Astrocyte (in vitro differentiated cells and primary cell): Measurements from ENCODE around the gene APOBEC3C. TPM values are rescaled to one million over a fixed set of nuclear protein-coding genes. Genes with fewer than 3 reads are reported as not detected.

Experiments
- DNase-seq: peaks from one replicate; pipeline ENCODE4 v3.0.0-alpha.2; 2010; ENCODE audit warnings: low read depth
- FAIRE-seq: peaks from 2 replicates; lab custom pipeline; 2011; peaks lifted over from hg19 to GRCh38; lab: Jason Lieb, UNC
- H2AFZ ChIP-seq: 2 replicates; pipeline ENCODE4 v1.6.0; 2012; ENCODE audit warnings: low read depth, low read length, inconsistent platforms
- H3K27ac ChIP-seq: 2 replicates; pipeline ENCODE4 v1.5.1; 2011; ENCODE audit warnings: low read depth, low read length, inconsistent platforms
- H3K27me3 ChIP-seq: 2 replicates; pipeline ENCODE4 v1.6.0; 2011; ENCODE audit warnings: low read length, inconsistent platforms; ENCODE audit not compliant: insufficient read depth
- H3K36me3 ChIP-seq: 2 replicates; pipeline ENCODE4 v1.5.1; 2011; ENCODE audit warnings: low read length, inconsistent platforms; ENCODE audit not compliant: insufficient read depth
- H3K4me1 ChIP-seq: 2 replicates; pipeline ENCODE4 v1.5.1; 2011; ENCODE audit warnings: low read length, inconsistent platforms; ENCODE audit not compliant: insufficient read depth
- H3K4me2 ChIP-seq: 2 replicates; pipeline ENCODE4 v1.6.0; 2012; ENCODE audit warnings: low read length, inconsistent platforms
- H3K4me3 ChIP-seq: 2 replicates; pipeline ENCODE4 v1.5.1; 2011; ENCODE audit warnings: low read depth, mild to moderate bottlenecking, low read length, inconsistent platforms; ENCODE audit not compliant: insufficient read depth
- H3K79me2 ChIP-seq: 2 replicates; pipeline ENCODE4 v1.6.0; 2012; ENCODE audit warnings: mild to moderate bottlenecking, low read length, inconsistent platforms; ENCODE audit not compliant: insufficient read depth
- H3K9ac ChIP-seq: 2 replicates; pipeline ENCODE4 v1.6.0; 2012; ENCODE audit warnings: mild to moderate bottlenecking, low read length, inconsistent platforms
- H3K9me3 ChIP-seq: 2 replicates; pipeline ENCODE4 v1.5.1; 2012; ENCODE audit warnings: low read depth, mild to moderate bottlenecking, low read length, inconsistent platforms; ENCODE audit not compliant: insufficient read depth
- H4K20me1 ChIP-seq: 2 replicates; pipeline ENCODE4 v1.6.0; 2012; ENCODE audit warnings: low read length, inconsistent platforms; ENCODE audit not compliant: insufficient read depth
- H3K27ac Mint-ChIP-seq: one replicate; pipeline ENCODE4 v1.8.0; 2021; ENCODE audit warnings: mild to moderate bottlenecking, mixed read lengths; ENCODE audit not compliant: unreplicated experiment
- H3K27me3 Mint-ChIP-seq: one replicate; pipeline ENCODE4 v1.8.0; 2021; ENCODE audit warnings: low read depth, mixed read lengths; ENCODE audit not compliant: unreplicated experiment
- H3K36me3 Mint-ChIP-seq: one replicate; pipeline ENCODE4 v1.8.0; 2021; ENCODE audit warnings: low read depth, mixed read lengths; ENCODE audit not compliant: unreplicated experiment
- H3K4me1 Mint-ChIP-seq: one replicate; pipeline ENCODE4 v1.8.0; 2021; ENCODE audit warnings: low read depth, mixed read lengths; ENCODE audit not compliant: unreplicated experiment
- H3K4me3 Mint-ChIP-seq: one replicate; pipeline ENCODE4 v1.8.0; 2021; ENCODE audit warnings: mild to moderate bottlenecking, moderate library complexity, mixed read lengths; ENCODE audit not compliant: unreplicated experiment
- H3K9me3 Mint-ChIP-seq: one replicate; pipeline ENCODE4 v1.8.0; 2021; ENCODE audit warnings: mild to moderate bottlenecking, mixed read lengths; ENCODE audit not compliant: unreplicated experiment
- CTCF ChIP-seq: IDR thresholded peaks from 2 replicates; pipeline ENCODE4 v1.5.1; 2011; ENCODE audit warnings: low read depth, mild to moderate bottlenecking, inconsistent platforms, low read length, moderate library complexity; ENCODE audit not compliant: insufficient read depth
- EZH2 ChIP-seq: IDR thresholded peaks from 2 replicates; pipeline ENCODE4 v1.6.1; 2012; ENCODE audit warnings: mild to moderate bottlenecking, low read length, inconsistent platforms; ENCODE audit not compliant: insufficient read depth
- total RNA-seq: library from RNA; stranded (reverse); gene quantifications from 2 replicates; pipeline ENCODE4 v1.2.1, GENCODE V29; 2021

The APOBEC3C gene
- total RNA-seq, 1 donor from 2014 or later, result 32.5 TPM

GRCh38 chr22:39026509-39027150 is 12.6 kb downstream of the APOBEC3C start:
- H3K9me3 ChIP-seq, result no peaks in the 10 kb centered on the region
- no peaks in the 10 kb centered on the region for H4K20me1 ChIP-seq
- no peak overlapping the region for H3K9ac ChIP-seq
- TF ChIP-seq EZH2, result no peak
- no peak for TF ChIP-seq CTCF
- H3K4me1 ChIP-seq, result peaks cover under 1% of the 10 kb centered on the region
- no peak overlapping the region for H3K27ac ChIP-seq
- Mint-ChIP-seq H3K27ac (no peak overlapping the region), H3K36me3 (peaks cover 7% of the 10 kb centered on the region), H3K4me1 (peaks cover 6% of the 10 kb centered on the region), H3K4me3 (no peak overlapping the region), H3K9me3 (no peaks in the 10 kb centered on the region), H3K27me3 (peaks cover 5% of the 10 kb centered on the region)
- H2AFZ ChIP-seq, result no peak overlapping the region
- DNase-seq, result no peak
- no peak overlapping the region for H3K4me3 ChIP-seq
- H3K36me3 ChIP-seq, result no peaks in the 10 kb centered on the region
- H3K4me2 ChIP-seq, result no peak overlapping the region
- no peak for FAIRE-seq
- H3K27me3 ChIP-seq, result no peaks in the 10 kb centered on the region
- no peaks in the 10 kb centered on the region for H3K79me2 ChIP-seq

DNA sequence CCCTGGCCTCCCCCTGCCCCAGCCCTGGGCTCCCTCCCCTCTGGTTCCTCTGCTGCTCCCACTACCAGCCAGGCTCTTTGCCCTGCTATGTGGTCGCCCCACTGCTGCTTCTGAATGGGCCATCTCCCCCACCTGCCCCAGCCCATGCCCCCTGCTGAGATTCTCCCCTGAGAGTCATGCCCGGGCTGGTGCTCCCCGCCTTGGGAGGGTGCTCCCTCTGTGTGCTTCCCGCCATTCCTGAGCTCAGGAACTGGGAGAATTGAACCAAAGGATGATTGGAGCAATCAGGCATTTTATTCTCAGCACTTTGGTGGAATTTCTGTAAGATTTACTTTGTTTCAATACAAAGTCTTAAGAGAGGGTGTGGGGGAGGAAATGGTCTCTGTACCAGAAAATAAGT is 13.7 kb downstream of the APOBEC3C start:
- no peaks in the 10 kb centered on the region for H3K9me3 Mint-ChIP-seq
- Histone ChIP-seq H3K4me1 (no peaks in the 10 kb centered on the region), H4K20me1 (no peaks in the 10 kb centered on the region), H3K27ac (no peak overlapping the region), H3K36me3 (no peaks in the 10 kb centered on the region), H3K4me2 (no peak overlapping the region), H3K9me3 (no peaks in the 10 kb centered on the region), H3K9ac (no peak overlapping the region), H3K79me2 (no peaks in the 10 kb centered on the region), H3K4me3 (no peak overlapping the region), H3K27me3 (no peaks in the 10 kb centered on the region), H2AFZ (no peak overlapping the region)
- no peak overlapping the region for H3K27ac Mint-ChIP-seq
- peaks cover 5% of the 10 kb centered on the region for H3K27me3 Mint-ChIP-seq
- H3K4me3 Mint-ChIP-seq, result no peak overlapping the region
- TF ChIP-seq EZH2 (no peak), CTCF (no peak)
- H3K4me1 Mint-ChIP-seq, result no peaks in the 10 kb centered on the region
- no peak for FAIRE-seq
- H3K36me3 Mint-ChIP-seq, result peaks cover 7% of the 10 kb centered on the region
- no peak for DNase-seq

- Mint-ChIP-seq H3K4me1 (no peaks in the 10 kb centered on the region), H3K4me3 (no peak overlapping the region), H3K9me3 (no peaks in the 10 kb centered on the region), H3K27ac (no peak overlapping the region), H3K27me3 (peaks cover 5% of the 10 kb centered on the region), H3K36me3 (peaks cover 7% of the 10 kb centered on the region)
- Histone ChIP-seq H2AFZ (no peak overlapping the region), H3K27ac (no peak overlapping the region), H3K4me3 (no peak overlapping the region), H3K79me2 (no peaks in the 10 kb centered on the region), H4K20me1 (no peaks in the 10 kb centered on the region), H3K36me3 (no peaks in the 10 kb centered on the region), H3K9me3 (no peaks in the 10 kb centered on the region), H3K4me1 (no peaks in the 10 kb centered on the region), H3K4me2 (no peak overlapping the region), H3K9ac (no peak overlapping the region), H3K27me3 (no peaks in the 10 kb centered on the region)
- DNase-seq, result no peak
- FAIRE-seq, result no peak
- no peak for TF ChIP-seq CTCF
- no peak for TF ChIP-seq EZH2
These were observed 14.2 kb downstream of the APOBEC3C start for GRCh38 chr22:39028281-39028680.
